ENCODE data around the gene SLCO3A1. TPM values are rescaled to one million over a fixed set of nuclear protein-coding genes. Genes with fewer than 3 reads are reported as not detected.

The SLCO3A1 gene
- total RNA-seq, 1 donor from 2014 or later = 34.2 TPM

DNA sequence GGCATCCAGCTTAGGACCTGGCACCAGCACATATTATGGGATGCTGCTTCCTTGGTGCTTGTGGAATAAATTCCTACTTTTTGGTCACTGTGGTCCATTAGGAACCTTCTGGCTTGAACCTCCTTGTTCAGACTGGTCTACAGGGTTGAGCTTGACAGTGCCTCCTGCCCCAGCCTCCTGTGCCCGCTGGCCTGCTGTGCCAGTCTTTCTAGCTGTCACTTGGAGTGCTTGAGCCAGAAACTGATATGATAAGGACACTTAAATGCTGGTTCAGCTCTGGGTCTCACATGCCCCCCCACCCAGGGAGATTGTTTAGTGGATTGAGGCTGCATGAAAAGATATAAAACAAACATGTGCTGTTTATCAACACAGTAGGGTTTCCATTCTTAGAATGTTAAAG is 147.8 kb downstream of the SLCO3A1 start:
- DNase-seq (ENCODE audit: low spot score) = no peak

DNA sequence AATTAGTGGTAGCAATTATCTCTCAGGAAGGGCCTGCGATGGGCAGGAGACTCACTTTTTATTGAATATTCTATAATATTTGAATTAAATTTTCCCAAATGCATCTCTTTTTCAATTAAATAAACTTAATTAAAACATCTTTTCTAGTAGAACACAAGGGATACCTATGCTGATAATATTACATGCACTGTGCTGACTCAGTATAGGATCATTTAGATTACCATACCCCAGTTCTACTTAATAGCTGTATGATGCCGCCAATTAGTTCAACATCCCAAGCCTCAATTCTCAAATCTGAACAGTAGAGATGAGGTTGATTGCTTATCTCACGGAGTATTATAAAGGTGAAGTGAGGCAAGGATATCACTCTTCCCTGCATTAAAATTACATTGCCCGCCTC is 149.2 kb downstream of the SLCO3A1 start:
- no peak for DNase-seq (ENCODE audit: low spot score)

DNA sequence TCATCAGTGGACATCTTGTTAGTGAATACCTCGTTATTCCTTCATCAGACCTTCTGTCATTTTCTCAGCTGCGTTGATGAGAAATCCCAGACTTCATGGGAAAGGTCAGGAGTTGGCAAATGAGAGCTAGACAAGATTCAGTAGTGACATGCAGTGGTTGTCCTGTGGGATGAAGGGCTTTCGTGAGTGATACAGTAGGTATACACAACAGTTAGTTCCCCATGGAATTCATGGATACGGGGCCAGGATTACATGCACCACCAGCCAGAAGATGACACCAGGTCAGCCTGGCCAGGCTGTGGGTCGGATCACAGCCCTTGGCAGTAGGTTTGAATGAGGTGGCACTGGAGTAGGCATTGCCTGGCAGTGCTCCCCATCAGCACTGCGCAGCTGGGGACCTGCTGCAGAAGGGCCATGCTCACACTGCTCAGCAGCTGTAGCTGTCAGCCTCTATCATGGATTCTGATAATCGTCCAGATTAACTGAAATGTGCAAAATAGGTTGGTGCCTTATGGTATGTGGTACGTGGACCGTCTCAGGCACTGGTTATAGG is 150.1 kb downstream of the SLCO3A1 start:
- DNase-seq (ENCODE audit: low spot score) = no peak

DNA sequence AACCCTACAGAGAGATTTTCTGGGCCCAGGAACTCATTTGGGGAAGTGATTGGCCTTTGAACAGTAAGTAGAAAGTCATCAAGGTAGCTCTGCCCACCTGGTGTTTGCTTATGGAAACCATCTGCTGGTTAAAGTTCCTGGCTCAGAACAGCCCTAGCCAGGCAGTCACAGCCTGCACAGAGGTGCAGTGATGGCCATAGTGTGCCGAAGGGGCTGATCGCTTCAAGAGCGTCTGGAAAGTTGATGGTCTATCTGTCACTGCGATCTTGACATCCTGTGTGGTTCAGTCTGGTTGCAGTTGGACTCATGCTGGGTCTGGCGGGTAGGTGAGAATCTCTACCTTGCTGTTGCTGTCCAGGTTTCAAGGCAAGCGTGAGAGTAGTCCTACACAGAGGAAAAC is 151.6 kb downstream of the SLCO3A1 start:
- DNase-seq (ENCODE audit: low spot score) = no peak

DNA sequence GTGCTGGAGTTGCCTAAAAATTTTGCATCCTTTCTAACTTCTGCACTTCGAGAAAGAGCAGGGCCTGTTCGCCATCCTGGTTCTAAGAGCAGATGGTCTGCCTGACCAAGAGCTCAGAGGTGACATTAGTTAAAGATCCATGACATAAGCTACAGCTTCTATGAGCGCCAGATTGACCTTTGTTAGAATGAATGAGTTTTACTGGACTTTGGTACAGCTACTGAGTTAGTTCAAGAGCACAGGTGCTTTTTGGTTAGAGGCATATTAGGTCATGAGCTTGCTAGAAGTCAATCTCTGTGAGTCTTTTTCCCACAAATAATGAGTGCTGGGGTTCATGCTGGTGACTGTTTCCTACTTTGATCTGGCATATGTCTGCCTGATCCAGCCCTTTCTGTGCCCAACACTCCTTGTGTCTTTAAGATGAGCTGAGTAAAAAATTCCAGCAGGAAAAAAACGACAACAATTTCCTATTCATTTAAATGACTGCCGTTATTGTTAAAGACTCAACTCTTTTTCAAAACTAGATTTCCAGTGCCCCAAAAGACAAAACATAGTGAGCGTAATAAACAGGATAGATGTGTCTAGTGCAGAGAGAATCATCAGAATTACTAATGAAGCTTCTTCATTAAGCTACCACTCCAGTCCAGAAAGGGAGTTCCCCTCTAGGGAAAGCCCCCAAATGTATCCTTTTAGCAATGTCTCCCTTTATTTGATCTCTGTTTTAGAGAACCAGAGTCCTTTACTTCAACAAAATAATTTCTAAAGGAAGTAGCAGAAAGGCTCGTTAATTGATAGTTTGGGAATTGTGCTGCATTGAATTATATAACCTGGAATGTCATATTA is 152.9 kb downstream of the SLCO3A1 start:
- DNase-seq (ENCODE audit: low spot score) = no peak

DNA sequence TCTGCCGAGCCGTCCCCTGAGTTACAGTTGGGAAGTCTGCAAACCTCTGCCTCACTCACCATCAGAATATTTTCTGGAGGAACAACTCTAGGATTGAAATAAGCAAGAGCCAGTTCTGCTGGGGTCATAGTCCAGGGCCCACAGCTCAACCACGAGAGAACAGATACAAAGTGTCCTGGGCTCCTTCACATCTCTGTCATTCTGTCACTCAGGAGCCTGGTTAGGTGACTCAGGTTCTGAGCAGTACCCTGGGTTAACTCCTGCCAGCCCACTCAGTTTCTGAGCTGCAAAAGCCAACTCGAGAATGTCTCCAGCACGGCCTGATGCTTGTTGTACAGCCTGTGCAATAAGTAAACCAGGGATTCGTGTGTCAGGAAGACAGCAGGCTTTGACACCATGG is 155.7 kb downstream of the SLCO3A1 start:
- DNase-seq (ENCODE audit: low spot score) = no peak

DNA sequence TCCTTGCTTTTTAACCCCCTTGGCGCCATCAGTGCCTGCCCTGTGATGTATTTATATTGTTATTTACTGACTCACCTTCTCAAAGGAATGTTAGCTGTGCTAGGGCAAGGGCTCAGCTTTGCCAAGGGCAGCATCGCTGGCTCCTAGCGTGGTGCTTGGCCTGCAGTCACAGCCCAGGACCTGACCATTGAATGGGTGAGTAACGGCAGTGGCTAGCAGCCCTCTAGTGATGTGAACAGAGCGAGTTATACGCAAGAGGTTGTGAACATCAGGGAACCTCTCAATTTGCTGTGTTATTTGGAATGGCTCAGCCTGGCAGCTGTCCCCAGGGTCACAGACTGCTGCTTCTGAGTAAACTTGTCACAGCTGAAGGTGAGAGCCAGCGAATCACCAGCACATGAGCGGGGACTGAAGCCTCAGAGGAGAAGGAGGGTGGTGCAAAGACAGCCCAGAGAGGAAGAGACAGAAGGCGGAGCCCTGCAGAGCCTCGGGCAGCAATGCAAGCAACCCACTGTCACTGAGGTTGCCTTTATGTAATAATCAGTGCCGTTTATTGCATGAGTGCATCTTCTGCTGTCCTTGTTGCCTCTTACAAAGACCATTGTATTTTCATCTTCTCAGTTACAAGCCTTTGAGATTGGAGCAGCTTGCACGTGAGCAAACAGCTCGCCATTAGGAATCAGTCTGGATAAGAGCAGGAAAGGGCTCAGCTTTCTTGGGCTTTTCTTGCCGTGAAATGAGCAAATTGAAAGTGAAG is 158.3 kb downstream of the SLCO3A1 start:
- no peak for DNase-seq (ENCODE audit: low spot score)

DNA sequence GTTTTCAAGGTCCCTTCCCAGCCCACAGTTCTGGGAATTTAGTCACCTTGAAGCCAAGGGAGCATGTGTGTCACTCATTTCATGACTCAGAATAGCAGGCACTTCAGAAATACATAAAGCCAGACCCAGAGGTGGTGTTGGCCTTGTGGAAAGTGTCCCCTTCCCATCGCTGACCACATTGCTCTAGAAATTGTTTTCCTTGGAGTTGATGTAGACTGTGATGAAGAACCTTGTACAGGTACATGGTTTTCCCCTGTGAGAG is 158.8 kb downstream of the SLCO3A1 start:
- no peak for DNase-seq (ENCODE audit: low spot score)

DNA sequence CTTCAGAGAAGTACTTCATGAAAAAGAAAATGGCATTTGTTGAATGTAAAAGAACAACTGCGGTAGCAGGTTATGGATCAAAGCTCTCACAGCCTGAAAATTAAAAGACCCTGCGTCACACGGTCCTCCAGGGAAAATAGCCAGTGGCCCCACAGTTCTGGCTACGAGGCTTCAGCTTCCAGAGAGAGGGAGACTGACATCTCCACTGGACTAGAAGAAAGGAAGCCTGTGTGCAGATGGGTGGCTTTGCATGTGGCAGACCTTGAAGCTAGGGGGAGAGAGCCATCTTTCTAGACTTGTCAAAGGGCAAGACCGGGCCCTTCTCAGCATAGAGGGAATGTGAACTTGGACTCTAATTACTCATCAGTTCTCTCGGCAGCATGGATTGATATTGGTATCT is 159.4 kb downstream of the SLCO3A1 start:
- DNase-seq (ENCODE audit: low spot score) = no peak

DNA sequence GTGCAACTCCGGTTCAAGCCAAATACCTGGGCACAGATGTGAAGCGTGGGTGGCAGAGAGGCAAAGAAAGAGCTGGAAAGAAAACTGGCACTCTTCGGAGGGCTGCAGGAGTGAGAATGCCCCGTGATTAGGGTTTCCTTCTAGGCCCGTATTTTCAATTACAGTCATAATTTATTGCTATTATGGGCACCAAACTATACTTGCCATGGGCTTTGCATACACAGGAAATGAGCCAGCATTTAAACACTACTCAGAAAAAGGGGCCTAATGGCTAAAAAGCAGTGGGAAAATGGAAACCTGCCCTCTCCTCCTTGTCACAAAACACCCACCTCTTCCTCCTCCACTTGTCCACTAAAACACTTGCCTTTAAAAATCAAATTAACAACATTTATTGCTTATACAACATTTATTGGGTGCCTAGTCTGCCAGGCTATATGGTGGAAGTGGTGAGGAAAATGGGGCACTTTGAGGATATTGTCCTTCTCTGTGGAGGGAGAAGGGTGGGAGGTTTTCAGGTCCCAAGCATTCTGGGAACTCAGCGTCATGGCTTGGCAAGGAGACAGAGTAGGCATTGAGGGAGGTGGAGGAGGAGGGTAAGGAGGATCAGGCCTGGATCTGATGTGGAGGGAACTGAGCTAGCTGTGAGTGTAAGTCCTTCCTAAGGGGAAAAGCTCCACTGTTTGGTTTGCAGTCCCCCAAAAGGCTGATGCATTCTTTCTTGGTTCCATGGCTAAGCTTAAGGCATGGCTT is 160.9 kb downstream of the SLCO3A1 start:
- DNase-seq (ENCODE audit: low spot score) = no peak

DNA sequence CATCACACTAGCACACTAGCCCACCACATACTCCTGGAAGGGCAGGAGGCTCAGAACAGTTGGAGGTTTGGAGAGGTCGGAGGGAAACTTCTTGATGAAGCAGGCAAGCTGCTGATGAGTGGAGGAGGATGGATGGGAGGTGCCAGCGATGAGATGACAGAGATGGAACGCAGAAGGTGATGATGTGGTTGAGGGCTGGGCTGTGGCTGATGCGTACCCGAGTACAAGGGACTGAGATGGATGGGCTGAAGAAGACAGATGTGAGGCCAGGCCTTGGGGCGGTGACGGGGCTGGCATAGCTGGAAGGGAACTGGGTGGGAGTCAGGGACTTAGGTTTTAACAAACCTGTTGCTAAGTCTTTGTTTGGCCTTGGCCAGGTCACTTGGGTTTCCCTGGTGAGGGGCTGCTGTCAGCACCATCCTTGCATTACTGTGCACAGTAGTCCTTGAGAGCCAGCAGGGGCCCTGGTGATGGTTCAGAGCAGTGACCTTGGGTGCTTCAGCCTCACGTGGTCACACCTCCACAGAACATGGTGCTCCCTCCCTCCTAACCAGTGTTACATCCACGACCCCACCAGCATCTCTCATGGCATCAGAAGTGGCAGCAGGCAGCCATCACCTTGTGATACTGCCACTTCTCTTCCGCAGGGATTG is 164.5 kb downstream of the SLCO3A1 start:
- no peak for DNase-seq (ENCODE audit: low spot score)

DNA sequence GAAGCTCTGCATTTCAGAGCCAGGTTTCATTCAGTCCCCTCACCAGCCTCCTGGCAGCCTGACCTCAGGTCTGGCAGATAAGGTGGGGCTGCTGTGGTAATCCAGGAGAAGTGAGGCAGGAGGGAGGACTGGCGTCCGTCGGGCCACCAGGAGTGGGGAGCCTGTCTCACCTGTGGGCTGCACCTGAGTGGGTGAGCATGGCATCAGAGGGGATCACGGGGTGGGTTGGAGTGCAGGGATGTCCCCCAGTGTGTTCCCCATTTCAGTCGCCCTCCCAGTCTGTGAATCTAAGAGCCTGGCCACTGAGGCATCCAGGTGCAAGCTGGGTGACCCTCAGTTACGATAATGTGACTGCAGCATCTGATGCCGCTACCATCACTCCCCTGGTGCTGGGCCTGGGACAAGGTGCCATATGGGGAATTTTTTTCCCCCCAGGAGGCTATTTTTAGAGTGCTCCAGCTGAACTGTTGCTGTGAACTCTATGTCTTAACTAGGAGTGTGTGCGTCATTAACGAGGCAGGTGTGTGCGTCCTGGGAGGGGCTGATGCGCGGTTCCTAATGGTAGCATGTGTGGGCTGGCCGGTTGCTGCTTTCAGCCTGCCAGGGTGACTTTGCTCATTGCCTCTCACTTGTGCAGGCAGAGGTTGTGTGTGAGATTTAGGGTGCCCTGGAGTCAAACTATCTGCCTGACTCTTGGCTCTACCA is 165.2 kb downstream of the SLCO3A1 start:
- DNase-seq (ENCODE audit: low spot score) = no peak

DNA sequence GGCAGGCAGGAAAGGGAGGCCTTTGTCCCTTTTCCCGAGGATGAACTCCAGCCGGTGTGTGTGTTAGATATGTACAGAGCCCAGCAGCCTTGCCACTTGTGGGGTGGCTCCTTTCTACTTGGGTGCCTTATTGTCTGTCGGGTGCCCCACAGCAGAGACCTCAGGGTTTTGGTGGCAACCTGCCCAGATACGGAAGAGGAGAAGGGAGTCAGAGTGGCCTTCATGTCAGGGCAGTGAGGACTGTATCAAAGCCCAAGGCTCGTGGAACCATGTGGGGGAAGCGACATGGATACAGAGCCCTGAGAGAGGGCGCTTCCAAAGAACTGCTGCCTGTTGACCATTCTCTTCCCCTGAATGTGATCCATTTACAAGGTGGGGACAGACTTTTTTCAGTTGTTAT is 166.2 kb downstream of the SLCO3A1 start:
- DNase-seq (ENCODE audit: low spot score) = no peak

DNA sequence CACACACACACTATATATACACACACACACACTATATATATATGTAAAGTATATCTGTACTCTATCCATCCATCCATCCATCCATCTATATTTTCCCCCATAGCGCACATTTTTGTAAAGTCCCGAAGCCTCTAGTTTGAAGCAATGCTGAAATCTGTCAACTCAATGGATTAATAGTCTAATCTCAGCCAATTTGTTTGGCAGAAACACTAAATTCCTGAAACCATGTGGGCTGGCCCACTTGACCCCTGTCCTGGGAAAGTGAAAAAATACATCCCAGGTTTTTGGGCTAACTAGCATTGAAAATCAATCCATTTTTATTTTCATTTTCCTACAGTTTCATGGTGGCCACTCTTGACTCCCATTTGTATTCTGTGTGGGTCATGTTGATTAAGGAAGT is 166.7 kb downstream of the SLCO3A1 start:
- no peak for DNase-seq (ENCODE audit: low spot score)

DNA sequence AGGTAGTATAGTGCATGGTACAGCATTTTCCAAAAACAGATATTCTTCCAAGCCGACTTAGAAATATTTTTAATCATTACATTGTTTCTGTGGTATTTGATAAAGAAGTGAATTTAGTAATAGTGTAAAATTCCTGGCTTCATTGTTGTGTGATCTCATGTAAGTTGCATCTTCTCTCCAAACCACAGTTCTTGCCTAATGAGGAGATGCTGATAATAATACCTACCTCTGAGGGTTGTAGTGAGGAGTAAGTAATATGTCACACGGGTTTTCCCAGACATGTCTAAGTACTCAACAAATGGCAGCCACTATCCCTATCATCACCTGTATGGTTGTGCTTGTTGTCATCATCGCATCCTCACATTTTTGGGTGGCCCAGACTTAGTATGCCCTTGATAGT is 167.3 kb downstream of the SLCO3A1 start:
- no peak for DNase-seq (ENCODE audit: low spot score)

DNA sequence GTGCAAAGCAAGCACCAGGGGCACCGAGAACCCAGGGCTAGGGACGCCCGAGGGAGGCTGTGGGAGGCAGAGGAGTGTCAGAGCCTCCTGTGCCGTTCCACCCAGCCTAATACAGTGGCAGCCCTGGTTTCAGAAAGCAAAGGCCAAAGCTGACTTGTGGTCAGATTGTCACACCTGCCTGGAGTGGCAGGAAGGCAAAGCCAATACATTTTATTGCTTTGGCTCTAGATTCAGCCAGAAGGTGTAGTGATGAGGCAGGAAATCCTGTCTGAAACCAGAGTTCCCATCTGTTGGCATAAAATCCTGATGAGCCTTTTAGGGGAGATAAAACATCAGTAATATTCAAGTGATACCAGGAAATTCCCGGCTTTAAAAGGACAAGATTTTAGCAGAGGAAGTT is 168.3 kb downstream of the SLCO3A1 start:
- no peak for DNase-seq (ENCODE audit: low spot score)

DNA sequence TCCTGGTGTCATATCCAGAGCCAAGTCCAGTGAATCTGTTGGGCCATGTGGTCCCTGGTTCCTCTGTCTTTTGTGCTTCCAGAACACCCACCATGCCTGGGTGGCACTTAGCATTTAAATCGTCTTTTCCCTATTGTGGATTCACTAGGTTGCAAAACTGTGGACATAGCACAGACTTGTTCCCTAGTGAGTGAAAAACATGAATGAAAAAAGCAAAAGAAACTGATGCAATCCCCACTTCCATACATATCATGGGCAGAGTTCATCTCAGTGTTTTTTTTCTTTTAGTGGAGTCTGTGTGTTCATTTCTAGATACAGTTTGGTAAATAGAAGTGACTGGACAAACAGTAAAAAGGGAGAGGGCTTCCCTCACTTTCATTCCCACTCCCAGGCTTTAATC is 170.5 kb downstream of the SLCO3A1 start:
- DNase-seq (ENCODE audit: low spot score) = no peak

DNA sequence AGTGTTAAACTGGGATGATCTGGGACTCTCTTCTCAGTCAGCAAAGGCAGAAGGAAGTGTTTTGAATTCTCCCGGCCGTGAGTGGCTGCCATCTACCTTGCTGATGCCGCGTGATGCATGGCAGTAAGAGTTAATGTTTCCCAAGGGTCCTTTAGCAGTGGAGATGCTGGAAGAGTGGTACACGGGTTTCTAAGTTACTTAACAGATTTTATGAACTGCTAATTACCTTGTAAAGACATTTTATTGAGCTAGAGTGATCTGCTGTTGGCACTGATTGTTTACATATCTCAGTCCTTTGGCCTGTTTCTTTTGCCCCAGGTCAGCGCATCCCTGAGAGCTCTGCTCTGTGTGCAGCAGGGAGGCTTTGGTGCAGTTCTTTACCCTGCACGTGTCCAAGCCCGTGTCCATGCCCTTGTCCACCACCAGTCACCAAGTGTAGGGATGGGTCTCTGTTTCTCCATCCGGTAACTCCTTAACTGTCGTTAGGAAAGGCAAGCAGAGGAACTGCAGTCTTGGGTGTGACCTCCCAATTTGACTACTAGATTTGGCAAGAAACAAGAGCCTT is 172.3 kb downstream of the SLCO3A1 start:
- DNase-seq (ENCODE audit: low spot score) = no peak

DNA sequence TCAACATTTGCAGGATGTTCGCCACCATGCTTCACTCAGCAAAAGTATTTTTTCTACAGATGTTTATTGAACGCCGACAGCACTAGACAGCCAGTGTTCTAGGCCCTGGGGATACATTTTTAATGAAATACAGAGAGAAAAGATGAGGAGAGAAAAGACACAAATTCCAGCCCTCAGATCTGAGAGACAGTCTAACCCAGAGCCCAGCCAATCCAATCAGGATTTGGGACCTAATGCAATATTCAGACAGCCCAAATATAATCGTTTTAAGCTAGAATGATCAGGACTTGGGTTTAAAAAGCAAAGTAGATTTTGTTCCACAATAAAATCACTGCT is 174.8 kb downstream of the SLCO3A1 start:
- no peak for DNase-seq (ENCODE audit: low spot score)

DNA sequence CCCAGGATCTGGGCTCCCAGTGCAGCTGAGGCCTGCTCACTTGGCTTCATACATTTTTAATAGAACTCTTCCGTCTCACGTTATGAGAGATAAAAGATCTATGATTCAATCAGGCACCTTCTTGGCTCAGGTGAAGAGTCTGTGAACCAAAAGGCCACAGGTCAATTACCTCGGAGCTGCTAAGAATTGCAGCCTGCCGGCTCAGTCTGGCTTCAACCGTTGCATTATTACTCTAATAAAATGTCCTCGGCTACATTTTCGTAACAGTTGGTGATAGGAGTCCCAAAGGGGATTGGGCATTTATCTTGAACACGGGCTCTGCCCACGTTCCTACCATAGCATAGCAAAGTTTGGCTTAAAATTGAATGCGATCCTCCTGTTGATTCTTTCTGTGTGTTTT is 176.3 kb downstream of the SLCO3A1 start:
- DNase-seq (ENCODE audit: low spot score) = no peak

DNA sequence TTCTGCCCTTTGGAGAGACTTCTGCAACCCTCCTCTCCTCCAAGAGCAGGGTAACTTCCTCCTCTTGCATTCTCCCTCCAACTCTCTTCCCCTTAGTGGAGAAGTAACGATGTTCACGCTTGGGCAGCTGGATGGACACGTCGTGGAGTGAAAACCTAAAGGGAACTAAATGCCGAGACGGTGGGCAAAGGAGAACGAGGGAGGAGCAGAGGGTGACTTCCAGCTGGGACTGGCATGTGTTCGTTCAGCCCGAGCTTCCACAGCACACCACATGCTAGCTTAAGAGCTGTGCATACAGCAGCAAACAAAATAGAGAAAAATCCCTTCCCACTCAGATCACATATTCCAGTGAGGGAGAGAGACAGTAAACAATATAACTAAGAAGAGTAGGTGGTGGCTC is 179.8 kb downstream of the SLCO3A1 start:
- DNase-seq (ENCODE audit: low spot score) = no peak
